ENCODE data around the gene LCE2B.

DNA sequence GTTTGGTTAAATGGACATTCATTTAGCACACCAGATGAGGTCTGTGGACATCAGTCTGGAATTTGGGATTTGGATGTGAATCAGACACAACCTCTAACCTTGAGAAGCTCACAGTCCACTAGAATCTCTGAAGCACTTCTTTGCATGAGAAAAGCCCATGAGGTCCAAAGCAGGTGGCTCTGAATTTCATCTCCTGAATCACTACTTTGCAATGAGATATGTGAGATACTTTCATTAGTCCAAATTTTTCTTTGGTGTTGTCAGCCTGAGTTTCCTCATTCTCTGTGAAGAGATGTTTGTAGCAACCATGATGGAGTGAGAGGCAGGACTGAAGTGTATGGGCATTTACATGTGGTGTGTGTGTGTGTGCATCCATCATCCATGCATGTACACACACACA is 39.3 kb upstream of the LCE2B start:
- no peak for TF ChIP-seq EZH2 (IDR thresholded peaks at IDR 0.05; ENCODE audit: borderline replicate concordance)
- TF ChIP-seq, protein P1, sequence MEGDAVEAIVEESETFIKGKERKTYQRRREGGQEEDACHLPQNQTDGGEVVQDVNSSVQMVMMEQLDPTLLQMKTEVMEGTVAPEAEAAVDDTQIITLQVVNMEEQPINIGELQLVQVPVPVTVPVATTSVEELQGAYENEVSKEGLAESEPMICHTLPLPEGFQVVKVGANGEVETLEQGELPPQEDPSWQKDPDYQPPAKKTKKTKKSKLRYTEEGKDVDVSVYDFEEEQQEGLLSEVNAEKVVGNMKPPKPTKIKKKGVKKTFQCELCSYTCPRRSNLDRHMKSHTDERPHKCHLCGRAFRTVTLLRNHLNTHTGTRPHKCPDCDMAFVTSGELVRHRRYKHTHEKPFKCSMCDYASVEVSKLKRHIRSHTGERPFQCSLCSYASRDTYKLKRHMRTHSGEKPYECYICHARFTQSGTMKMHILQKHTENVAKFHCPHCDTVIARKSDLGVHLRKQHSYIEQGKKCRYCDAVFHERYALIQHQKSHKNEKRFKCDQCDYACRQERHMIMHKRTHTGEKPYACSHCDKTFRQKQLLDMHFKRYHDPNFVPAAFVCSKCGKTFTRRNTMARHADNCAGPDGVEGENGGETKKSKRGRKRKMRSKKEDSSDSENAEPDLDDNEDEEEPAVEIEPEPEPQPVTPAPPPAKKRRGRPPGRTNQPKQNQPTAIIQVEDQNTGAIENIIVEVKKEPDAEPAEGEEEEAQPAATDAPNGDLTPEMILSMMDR (IDR thresholded peaks at IDR 0.05; ENCODE audit: poor library complexity) = no peak
